ENCODE data around the gene AMBRA1. TPM values are rescaled to one million over a fixed set of nuclear protein-coding genes. Genes with fewer than 3 reads are reported as not detected.

The AMBRA1 gene
- total RNA-seq, 4 donors from 2014 or later: 36.0 to 59.2 (median 51.9) TPM

DNA sequence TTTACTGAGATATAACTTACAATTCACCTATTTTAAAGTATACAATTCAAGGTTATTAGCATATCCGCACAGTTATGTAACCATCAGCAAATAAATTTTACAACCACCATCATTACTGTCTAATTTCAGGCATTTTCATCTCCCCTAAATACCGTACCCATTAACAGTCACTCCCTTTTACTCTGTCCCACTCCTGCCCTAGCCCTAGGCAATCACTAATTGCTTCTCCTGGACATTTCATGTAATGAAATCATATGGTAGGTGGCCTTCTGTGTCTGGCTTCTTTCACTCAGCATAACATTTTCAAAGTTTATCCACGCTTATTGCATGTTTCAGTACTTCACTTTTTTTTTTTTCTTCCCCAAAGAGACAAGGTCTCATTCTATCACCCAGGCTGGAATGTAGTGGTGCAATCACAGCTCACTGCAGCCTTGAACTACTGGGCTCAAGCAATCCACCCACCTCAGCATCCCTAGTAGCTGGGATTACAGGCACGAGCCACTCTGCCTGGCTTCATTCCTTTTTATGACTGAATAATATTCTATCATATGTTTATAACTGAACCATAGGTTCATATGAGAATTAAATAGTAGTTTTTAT lies 140.8 kb downstream of the AMBRA1 start:
- no peaks in the 10 kb centered on the region for H3K36me3 ChIP-seq
- WGBS, 2 donors: 97 to 98% methylated on average over 4 of the region's 4 CpGs
- H3K4me3 ChIP-seq (replicated peaks in 1 of 3): no peak overlapping the region
- H3K9me3 ChIP-seq: no peaks in the 10 kb centered on the region
- no peak for TF ChIP-seq POLR2A (IDR thresholded peaks at IDR 0.05)
- TF ChIP-seq, protein P1, sequence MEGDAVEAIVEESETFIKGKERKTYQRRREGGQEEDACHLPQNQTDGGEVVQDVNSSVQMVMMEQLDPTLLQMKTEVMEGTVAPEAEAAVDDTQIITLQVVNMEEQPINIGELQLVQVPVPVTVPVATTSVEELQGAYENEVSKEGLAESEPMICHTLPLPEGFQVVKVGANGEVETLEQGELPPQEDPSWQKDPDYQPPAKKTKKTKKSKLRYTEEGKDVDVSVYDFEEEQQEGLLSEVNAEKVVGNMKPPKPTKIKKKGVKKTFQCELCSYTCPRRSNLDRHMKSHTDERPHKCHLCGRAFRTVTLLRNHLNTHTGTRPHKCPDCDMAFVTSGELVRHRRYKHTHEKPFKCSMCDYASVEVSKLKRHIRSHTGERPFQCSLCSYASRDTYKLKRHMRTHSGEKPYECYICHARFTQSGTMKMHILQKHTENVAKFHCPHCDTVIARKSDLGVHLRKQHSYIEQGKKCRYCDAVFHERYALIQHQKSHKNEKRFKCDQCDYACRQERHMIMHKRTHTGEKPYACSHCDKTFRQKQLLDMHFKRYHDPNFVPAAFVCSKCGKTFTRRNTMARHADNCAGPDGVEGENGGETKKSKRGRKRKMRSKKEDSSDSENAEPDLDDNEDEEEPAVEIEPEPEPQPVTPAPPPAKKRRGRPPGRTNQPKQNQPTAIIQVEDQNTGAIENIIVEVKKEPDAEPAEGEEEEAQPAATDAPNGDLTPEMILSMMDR (IDR thresholded peaks at IDR 0.05): no peak
- no peak overlapping the region for H3K27ac ChIP-seq
- DNase-seq: no peak
- intact Hi-C loops (cut with DNase I): no loop called here
- peaks cover 0 to 5% of the 10 kb centered on the region in 2 donors for H3K4me1 ChIP-seq
- H3K27me3 ChIP-seq: no peaks in the 10 kb centered on the region

DNA sequence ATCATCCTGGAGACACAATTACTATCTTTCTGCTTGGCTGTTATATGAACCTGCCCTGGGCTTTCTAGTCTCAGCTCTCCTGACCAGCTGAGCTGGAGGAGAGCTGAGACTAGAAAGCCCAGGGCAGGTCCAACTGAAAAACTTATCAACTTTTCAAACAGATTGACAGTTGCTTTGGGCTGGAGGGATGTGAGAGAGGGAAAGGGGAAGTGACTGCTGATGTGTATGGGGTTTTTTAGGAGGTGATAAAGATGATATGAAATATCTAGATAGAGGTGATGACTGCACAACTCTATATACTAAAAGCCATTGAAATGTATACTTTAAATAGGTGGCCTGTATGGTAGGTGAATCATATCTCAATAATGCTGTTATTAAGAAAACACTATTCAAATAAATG lies 142.1 kb downstream of the AMBRA1 start:
- H3K9me3 ChIP-seq: no peaks in the 10 kb centered on the region
- no peak for DNase-seq
- intact Hi-C loops (cut with DNase I): no loop called here
- H3K4me3 ChIP-seq (replicated peaks in 1 of 3): no peak overlapping the region
- no peaks in the 10 kb centered on the region for H3K36me3 ChIP-seq
- peaks cover 0 to 8% of the 10 kb centered on the region in 2 donors for H3K4me1 ChIP-seq
- H3K27ac ChIP-seq: no peak overlapping the region
- no peak for TF ChIP-seq POLR2A (IDR thresholded peaks at IDR 0.05)
- TF ChIP-seq, protein P1 (IDR thresholded peaks at IDR 0.05): no peak
- no peaks in the 10 kb centered on the region for H3K27me3 ChIP-seq

DNA sequence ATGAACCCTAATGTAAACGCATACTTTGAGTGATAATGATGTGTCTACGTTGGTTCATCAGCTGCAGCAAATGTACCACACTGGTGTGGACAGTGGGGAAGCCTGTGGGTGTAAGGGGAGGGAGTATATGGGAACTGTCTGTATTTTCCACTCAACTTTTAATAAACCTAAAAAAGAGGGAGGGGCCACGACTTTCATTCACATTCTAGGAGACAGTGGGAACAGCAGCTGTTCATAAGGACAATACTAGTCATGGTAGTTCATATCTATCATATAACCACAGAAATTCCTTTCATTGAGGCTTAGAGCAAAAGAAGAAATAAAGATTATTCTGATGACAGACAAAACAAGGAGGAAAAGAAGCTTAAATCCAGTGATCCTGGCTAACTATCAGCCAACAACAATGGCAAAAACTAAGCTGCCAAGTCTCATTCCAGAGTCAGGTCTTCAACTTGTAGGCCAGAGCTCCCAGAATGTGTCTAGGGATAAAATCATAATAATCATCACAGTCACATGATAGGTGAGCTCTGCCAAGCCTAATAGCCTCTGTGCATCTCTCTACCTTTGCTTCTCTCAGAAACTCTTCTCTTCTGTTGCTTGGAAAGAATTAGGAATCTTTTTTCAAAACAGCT lies 142.9 kb downstream of the AMBRA1 start:
- Histone ChIP-seq H3K4me3 (replicated peaks in 1 of 3) (no peak overlapping the region), H3K36me3 (no peaks in the 10 kb centered on the region), H3K4me1 (peaks cover 0 to 10% of the 10 kb centered on the region in 2 donors), H3K9me3 (no peaks in the 10 kb centered on the region), H3K27ac (no peak overlapping the region), H3K27me3 (no peaks in the 10 kb centered on the region)
- intact Hi-C loops (cut with DNase I): no loop called here
- no peak for DNase-seq
- 81 to 96% methylated on average over 3 of the region's 3 CpGs for WGBS, 2 donors
- no peak for TF ChIP-seq POLR2A (IDR thresholded peaks at IDR 0.05)
- TF ChIP-seq, protein P1 (IDR thresholded peaks at IDR 0.05): no peak

DNA sequence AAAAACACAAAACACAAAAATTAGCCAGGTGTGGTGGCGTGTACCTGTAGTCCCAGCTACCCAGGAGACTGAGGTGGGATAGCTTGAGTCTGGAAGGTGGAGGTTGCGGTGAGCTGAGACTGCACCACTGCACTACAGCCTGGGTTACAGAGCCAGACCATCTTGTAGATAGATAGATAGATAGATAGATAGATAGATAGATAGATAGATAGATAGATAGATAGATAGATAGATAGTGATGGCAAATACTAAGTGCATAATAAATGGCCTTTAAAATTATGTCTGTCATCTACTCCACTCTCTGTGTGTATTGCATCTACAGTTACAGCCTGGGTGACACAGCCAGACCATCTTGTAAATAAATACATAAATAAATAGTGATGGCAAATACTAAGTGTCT lies 146.3 kb downstream of the AMBRA1 start:
- Histone ChIP-seq H3K4me1 (peaks cover 0 to 10% of the 10 kb centered on the region in 2 donors), H3K36me3 (no peaks in the 10 kb centered on the region), H3K27me3 (no peaks in the 10 kb centered on the region), H3K27ac (no peak overlapping the region), H3K9me3 (no peaks in the 10 kb centered on the region), H3K4me3 (replicated peaks in 1 of 3) (no peak overlapping the region)
- intact Hi-C loops (cut with DNase I): no loop called here
- DNase-seq: no peak
- WGBS, 2 donors: 98 to 100% methylated on average over 2 of the region's 2 CpGs
- TF ChIP-seq, protein P1 (IDR thresholded peaks at IDR 0.05): no peak
- TF ChIP-seq POLR2A (IDR thresholded peaks at IDR 0.05): no peak

DNA sequence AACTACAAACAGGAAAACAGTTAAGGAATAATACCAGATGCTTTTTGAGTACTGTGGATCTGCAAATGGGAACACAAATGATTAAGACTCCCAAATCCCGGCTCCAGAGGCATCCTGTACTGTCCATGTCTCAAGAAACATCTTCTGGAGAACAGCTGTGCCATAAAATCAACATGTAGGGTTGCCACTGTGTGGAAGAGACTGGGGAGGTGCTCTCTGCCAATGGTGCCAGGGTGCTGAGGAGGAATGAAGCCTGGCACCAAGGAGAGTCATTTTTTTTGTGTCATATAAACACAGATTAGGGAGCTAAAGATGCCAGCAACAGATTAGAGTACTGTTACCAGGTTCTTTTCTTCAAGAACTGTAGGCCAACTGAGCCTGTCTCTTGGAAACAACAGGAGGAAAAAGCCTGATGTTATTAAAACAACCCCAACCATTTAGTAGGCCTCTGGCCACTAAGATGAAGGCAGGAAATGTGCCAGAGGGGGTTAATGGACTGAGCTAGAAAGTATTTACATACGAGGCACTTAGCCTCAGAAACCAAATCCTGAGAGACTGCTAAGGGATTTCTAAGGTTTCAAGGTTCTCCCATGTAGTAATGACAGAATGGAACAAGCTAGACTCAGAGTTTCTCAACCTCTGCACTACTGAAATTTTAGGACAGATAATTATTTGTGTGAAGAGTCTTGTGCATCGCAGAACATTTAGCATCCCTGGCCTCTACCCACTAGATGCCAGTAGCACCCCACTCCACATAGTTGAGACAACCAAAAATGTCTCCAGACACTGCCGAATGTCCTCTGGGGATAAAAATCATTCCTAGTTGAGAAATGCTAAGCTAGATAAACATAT lies 147.7 kb downstream of the AMBRA1 start:
- TF ChIP-seq, protein P1 (IDR thresholded peaks at IDR 0.05): no peak
- TF ChIP-seq POLR2A (IDR thresholded peaks at IDR 0.05): no peak
- Histone ChIP-seq H3K36me3 (no peaks in the 10 kb centered on the region), H3K4me3 (replicated peaks in 1 of 3) (no peak overlapping the region), H3K27me3 (no peaks in the 10 kb centered on the region), H3K9me3 (no peaks in the 10 kb centered on the region), H3K4me1 (peaks cover 0 to 7% of the 10 kb centered on the region in 2 donors), H3K27ac (no peak overlapping the region)
- intact Hi-C loops (cut with DNase I): no loop called here
- 50 to 54% methylated on average over 4 of the region's 4 CpGs for WGBS, 2 donors
- no peak for DNase-seq
